GM21390 (cell line): ENCODE data around the gene LRRC34.

ENCODE experiments used
- ATAC-seq: cut with Tn5 transposase; IDR thresholded peaks from one replicate; pipeline ENCODE4 v1.9.1; 2021; ENCODE audit not compliant: unreplicated experiment

LRRC34 gene

GRCh38 chr3:169812332-169813235, at the start of gene LRRC34, which contains the start of gene LRRIQ4:
Gene LRRC34 (minus strand): TSS chr3:169812904. CDS start chr3:169812548, 356 bp downstream.
Gene LRRIQ4 (plus strand): TSS chr3:169812870. CDS start chr3:169821922, 9,052 bp downstream.
- peak; percentile 62 for ATAC-seq

- no peak for ATAC-seq
Measured at GRCh38 chr3:169861871-169862270, 49.2 kb upstream of the LRRC34 start.

- no peak for ATAC-seq
Measured at GRCh38 chr3:169857811-169858210, 45.1 kb upstream of the LRRC34 start.

- no peak for ATAC-seq
Measured at GRCh38 chr3:169855514-169855913, 42.8 kb upstream of the LRRC34 start.

GRCh38 chr3:169850618-169851017, 37.9 kb upstream of the LRRC34 start:
- ATAC-seq: no peak

- no peak for ATAC-seq
Measured at GRCh38 chr3:169848741-169849140, 36.0 kb upstream of the LRRC34 start.

GRCh38 chr3:169847896-169848295, 35.2 kb upstream of the LRRC34 start:
- no peak for ATAC-seq

- peak; percentile 96 for ATAC-seq
Measured at GRCh38 chr3:169846458-169847193, 33.9 kb upstream of the LRRC34 start.

GRCh38 chr3:169842960-169843359, 30.3 kb upstream of the LRRC34 start:
- ATAC-seq: no peak

GRCh38 chr3:169841171-169841570, 28.5 kb upstream of the LRRC34 start:
- peak; percentile 75 for ATAC-seq

GRCh38 chr3:169838511-169839030, 25.9 kb upstream of the LRRC34 start:
- no peak for ATAC-seq

- ATAC-seq: no peak
Measured at GRCh38 chr3:169836942-169837275, 24.2 kb upstream of the LRRC34 start.

- ATAC-seq: peak; percentile 91
Measured at GRCh38 chr3:169836078-169836941, 23.6 kb upstream of the LRRC34 start.

GRCh38 chr3:169835533-169835932, 22.8 kb upstream of the LRRC34 start:
- ATAC-seq: no peak

- no peak for ATAC-seq
Measured at GRCh38 chr3:169827712-169828111, 15.0 kb upstream of the LRRC34 start.

GRCh38 chr3:169825316-169825715, 12.6 kb upstream of the LRRC34 start:
- ATAC-seq: no peak

GRCh38 chr3:169822983-169823382, 10.3 kb upstream of the LRRC34 start:
- no peak for ATAC-seq

GRCh38 chr3:169822540-169822939, 9.8 kb upstream of the LRRC34 start:
- no peak for ATAC-seq

GRCh38 chr3:169822091-169822490, 9.4 kb upstream of the LRRC34 start:
- ATAC-seq: no peak

GRCh38 chr3:169818316-169818715, 5.6 kb upstream of the LRRC34 start:
- ATAC-seq: no peak
